Endodermal cell (in vitro differentiated cells): ENCODE results near the gene C1QTNF4. TPM values are rescaled to one million over a fixed set of nuclear protein-coding genes. Genes with fewer than 3 reads are reported as not detected.
"Not testable (repeated sequence)": the region's sequence is repeated elsewhere in the genome, so short reads cannot be mapped to it uniquely, and the experiment has no call there.

Experiments used
- DNase-seq: peaks from one replicate; pipeline ENCODE4 v3.0.0-alpha.2; 2017
- H3K27ac ChIP-seq: 2 replicates; pipeline ENCODE4 v1.5.1; 2013; ENCODE audit warnings: mild to moderate bottlenecking, low read depth, low read length, moderate library complexity
- H3K27me3 ChIP-seq: 2 replicates; pipeline ENCODE4 v1.6.1; 2013; ENCODE audit warnings: mild to moderate bottlenecking, low read length, moderate library complexity; ENCODE audit not compliant: insufficient read depth, control insufficient read depth, poor library complexity, severe bottlenecking
- H3K36me3 ChIP-seq: 2 replicates; pipeline ENCODE4 v1.7.0; 2013; ENCODE audit warnings: mild to moderate bottlenecking, low read length, moderate library complexity; ENCODE audit not compliant: control insufficient read depth, insufficient read depth
- H3K4me1 ChIP-seq: one replicate; pipeline ENCODE4 v1.7.0; 2013; ENCODE audit warnings: low read length; ENCODE audit not compliant: control insufficient read depth, insufficient read depth
- H3K4me3 ChIP-seq: 2 replicates; pipeline ENCODE4 v1.5.1; 2013; ENCODE audit warnings: mild to moderate bottlenecking, low read length, moderate library complexity
- H3K9ac ChIP-seq: 2 replicates; pipeline ENCODE4 v1.6.1; 2013; ENCODE audit warnings: mild to moderate bottlenecking, low read length, moderate library complexity; ENCODE audit not compliant: poor library complexity, severe bottlenecking; ENCODE audit errors: extremely low read depth
- H3K9me3 ChIP-seq: 2 replicates; pipeline ENCODE4 v1.6.1; 2013; ENCODE audit warnings: mild to moderate bottlenecking, low read length, moderate library complexity; ENCODE audit not compliant: control insufficient read depth
- H3K27ac Mint-ChIP-seq: 2 replicates; pipeline ENCODE4 v1.8.0; 2020; ENCODE audit warnings: mixed read lengths
- H3K27me3 Mint-ChIP-seq: 2 replicates; pipeline ENCODE4 v1.8.0; 2021; ENCODE audit warnings: mild to moderate bottlenecking, mixed read lengths; ENCODE audit not compliant: insufficient read depth
- H3K36me3 Mint-ChIP-seq: 2 replicates; pipeline ENCODE4 v1.8.0; 2020; ENCODE audit warnings: low read depth, mixed read lengths
- H3K4me1 Mint-ChIP-seq: 2 replicates; pipeline ENCODE4 v1.8.0; 2020; ENCODE audit warnings: mixed read lengths
- H3K4me3 Mint-ChIP-seq: 2 replicates; pipeline ENCODE4 v1.8.0; 2020; ENCODE audit warnings: mild to moderate bottlenecking, moderate library complexity, mixed read lengths
- H3K9me3 Mint-ChIP-seq: 2 replicates; pipeline ENCODE4 v1.8.0; 2020; ENCODE audit warnings: mild to moderate bottlenecking, mixed read lengths
- WGBS, 2 experiments: methylation state at CpG; one replicate each; pipeline versions ENCODE4 v1.1.5 to v1.1.7; 2013; ENCODE audit warnings: missing lambda C conversion rate in 2 of 2, mixed read lengths in 1 of 2; ENCODE audit not compliant: insufficient coverage in 1 of 2, insufficient read length in 1 of 2; 5-methylcytosine and 5-hydroxymethylcytosine counted together
- total RNA-seq, 2 donors: library from RNA; stranded (reverse); fragmentation: NEBNext Ultra II Directional in 1 of 2; extraction: Animal tissue kit (Norgen Biotek cat#: 25700) in 1 of 2; gene quantifications; 2 replicates in 1 of 2; 3 replicates in 1 of 2; pipeline ENCODE4 v1.2.1, GENCODE V29; 2021
- TF ChIP-seq, protein P1 (sequence below): fragments of 200-600 bp; sonication (generic); conservative IDR thresholded peaks from 2 replicates; pipeline ENCODE4 v1.5.0; 2021; ENCODE audit warnings: antibody characterized with exemption, mild to moderate bottlenecking

The C1QTNF4 gene
- total RNA-seq, 2 donors from 2014 or later: 6.9 to 10.5 TPM

- Mint-ChIP-seq H3K4me1 (peaks cover 8% of the 10 kb centered on the region), H3K27ac (peak overlapping the region; percentile 97), H3K9me3 (no peaks in the 10 kb centered on the region), H3K27me3 (no peaks in the 10 kb centered on the region), H3K4me3 (peak overlapping the region; percentile 92), H3K36me3 (peaks cover 21% of the 10 kb centered on the region)
- Histone ChIP-seq H3K27ac (peak overlapping the region; percentile 87), H3K36me3 (peaks cover 18% of the 10 kb centered on the region), H3K27me3 (no peaks in the 10 kb centered on the region), H3K9me3 (no peaks in the 10 kb centered on the region), H3K9ac (peak overlapping the region; percentile 87), H3K4me1 (no peaks in the 10 kb centered on the region), H3K4me3 (peak overlapping the region; percentile 98)
- DNase-seq: no peak
- 0 to 3% methylated on average over 3 to 11 of the region's 14 CpGs for WGBS, 2 experiments
- TF ChIP-seq, protein P1, sequence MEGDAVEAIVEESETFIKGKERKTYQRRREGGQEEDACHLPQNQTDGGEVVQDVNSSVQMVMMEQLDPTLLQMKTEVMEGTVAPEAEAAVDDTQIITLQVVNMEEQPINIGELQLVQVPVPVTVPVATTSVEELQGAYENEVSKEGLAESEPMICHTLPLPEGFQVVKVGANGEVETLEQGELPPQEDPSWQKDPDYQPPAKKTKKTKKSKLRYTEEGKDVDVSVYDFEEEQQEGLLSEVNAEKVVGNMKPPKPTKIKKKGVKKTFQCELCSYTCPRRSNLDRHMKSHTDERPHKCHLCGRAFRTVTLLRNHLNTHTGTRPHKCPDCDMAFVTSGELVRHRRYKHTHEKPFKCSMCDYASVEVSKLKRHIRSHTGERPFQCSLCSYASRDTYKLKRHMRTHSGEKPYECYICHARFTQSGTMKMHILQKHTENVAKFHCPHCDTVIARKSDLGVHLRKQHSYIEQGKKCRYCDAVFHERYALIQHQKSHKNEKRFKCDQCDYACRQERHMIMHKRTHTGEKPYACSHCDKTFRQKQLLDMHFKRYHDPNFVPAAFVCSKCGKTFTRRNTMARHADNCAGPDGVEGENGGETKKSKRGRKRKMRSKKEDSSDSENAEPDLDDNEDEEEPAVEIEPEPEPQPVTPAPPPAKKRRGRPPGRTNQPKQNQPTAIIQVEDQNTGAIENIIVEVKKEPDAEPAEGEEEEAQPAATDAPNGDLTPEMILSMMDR: no peak
Observed at GRCh38 chr11:47641600-47642098, 47.4 kb upstream of the C1QTNF4 start.

DNA sequence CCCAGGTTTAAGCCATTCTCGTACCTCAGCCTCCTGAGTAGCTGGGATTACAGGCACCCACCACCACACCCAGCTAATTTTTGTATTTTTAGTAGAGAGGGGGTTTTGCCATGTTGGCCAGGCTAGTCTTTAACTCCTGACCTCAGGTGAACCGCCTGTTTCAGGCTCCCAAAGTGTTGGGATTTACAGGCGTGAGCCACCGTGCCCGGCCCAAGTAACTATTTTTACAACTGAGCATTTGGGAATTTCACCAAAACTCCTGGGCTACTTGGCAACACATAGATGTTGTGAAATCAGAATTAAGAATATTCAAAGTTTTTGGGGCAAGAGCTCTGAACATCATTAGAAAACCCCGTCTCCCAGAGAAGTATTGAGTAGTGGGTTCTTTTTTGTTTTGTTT, 46.3 kb upstream of the C1QTNF4 start:
- not testable (repeated sequence) for H3K27ac Mint-ChIP-seq, H3K9me3 Mint-ChIP-seq, H3K4me1 ChIP-seq, H3K9me3 ChIP-seq, H3K27me3 ChIP-seq, H3K27me3 Mint-ChIP-seq, H3K4me1 Mint-ChIP-seq, DNase-seq, H3K27ac ChIP-seq, H3K9ac ChIP-seq
- peak overlapping the region; percentile 98 for H3K4me3 ChIP-seq
- peaks cover 26% of the 10 kb centered on the region for H3K36me3 Mint-ChIP-seq
- WGBS, 2 experiments: 89 to 95% methylated on average over 4 to 6 of the region's 6 CpGs
- peak overlapping the region; percentile 92 for H3K4me3 Mint-ChIP-seq
- H3K36me3 ChIP-seq: peaks cover 18% of the 10 kb centered on the region

GRCh38 chr11:47636331-47636730, 42.1 kb upstream of the C1QTNF4 start:
- not testable (repeated sequence) for H3K27ac ChIP-seq, H3K27me3 ChIP-seq, H3K9me3 Mint-ChIP-seq, H3K27ac Mint-ChIP-seq, H3K9me3 ChIP-seq, H3K27me3 Mint-ChIP-seq, H3K9ac ChIP-seq, H3K4me1 ChIP-seq, H3K4me3 ChIP-seq, H3K4me3 Mint-ChIP-seq, DNase-seq, H3K4me1 Mint-ChIP-seq
- peaks cover 54% of the 10 kb centered on the region for H3K36me3 Mint-ChIP-seq
- WGBS, 2 experiments: 88 to 95% methylated on average over 9 to 11 of the region's 11 CpGs
- H3K36me3 ChIP-seq: peaks cover 46% of the 10 kb centered on the region

- Mint-ChIP-seq H3K27ac (no peak overlapping the region), H3K4me3 (no peak overlapping the region), H3K27me3 (no peaks in the 10 kb centered on the region), H3K36me3 (peaks cover 66% of the 10 kb centered on the region), H3K9me3 (no peaks in the 10 kb centered on the region), H3K4me1 (no peaks in the 10 kb centered on the region)
- Histone ChIP-seq H3K36me3 (peaks cover 73% of the 10 kb centered on the region), H3K27me3 (no peaks in the 10 kb centered on the region), H3K27ac (no peak overlapping the region), H3K4me1 (no peaks in the 10 kb centered on the region), H3K4me3 (no peak overlapping the region), H3K9me3 (no peaks in the 10 kb centered on the region), H3K9ac (no peak overlapping the region)
- 90% methylated on average over 1 of the region's 5 CpGs; no CpG with 5 or more reads in 1 of the 2 experiments for WGBS, 2 experiments
- DNase-seq: no peak
- TF ChIP-seq, protein P1: no peak
Observed at GRCh38 chr11:47631473-47631872, 37.3 kb upstream of the C1QTNF4 start.
